ENCODE results near the gene TMEM223. TPM values are rescaled to one million over a fixed set of nuclear protein-coding genes. Genes with fewer than 3 reads are reported as not detected.
A peak's percentile ranks its signal among the peaks of the same experiment; 100 is the strongest.

TMEM223 gene
- total and polyA plus RNA-seq, 9 of the 15 experiments (the other 6 are each of a cell fraction or from before 2014, with no cell fraction given) = 5.9 to 34.5 (median 19.6) TPM

- TF ChIP-seq ZBTB2 (IDR thresholded peaks at IDR 0.05) = peak; percentile 89
- TF ChIP-seq ZNF583 (CRISPR knock-in tag; IDR thresholded peaks at IDR 0.05) = no peak
- TF ChIP-seq ATF3 (IDR thresholded peaks at IDR 0.05) = no peak
- TF ChIP-seq ATF3 (CRISPR knock-in tag; conservative IDR thresholded peaks at IDR 0.05) = peak; percentile 71; the same call in 1 of the 2 replicates
- TF ChIP-seq USF2 (CRISPR knock-in tag; IDR thresholded peaks at IDR 0.05) = no peak
- TF ChIP-seq ETV1 (tag; conservative IDR thresholded peaks at IDR 0.05; ENCODE audit: low read depth) = no peak
- TF ChIP-seq DACH1 (IDR thresholded peaks at IDR 0.05; ENCODE audit: partially characterized antibody) = no peak
- TF ChIP-seq ZNF175 (CRISPR knock-in tag; IDR thresholded peaks at IDR 0.05; ENCODE audit: low read depth) = no peak
- TF ChIP-seq ZNF639 (CRISPR knock-in tag; conservative IDR thresholded peaks at IDR 0.05 in 1 of 2, IDR thresholded peaks at IDR 0.05 in 1 of 2) = no peak
- TF ChIP-seq ZNF217 (CRISPR knock-in tag; IDR thresholded peaks at IDR 0.05) = no peak
- TF ChIP-seq MAX (CRISPR knock-in tag; IDR thresholded peaks at IDR 0.05) = peak; percentile 73
- TF ChIP-seq HNRNPL (IDR thresholded peaks at IDR 0.05; ENCODE audit: low read depth, low read length) = peak; percentile 79; the same call in 1 of the 2 replicates
- TF ChIP-seq YY1 (IDR thresholded peaks at IDR 0.05; ENCODE audit: borderline replicate concordance in 1 of 3, control insufficient read depth in 1 of 3, extremely low read depth in 1 of 3, insufficient read depth in 3 of 3, insufficient read length in 1 of 3, insufficient replicate concordance in 2 of 3, low read depth in 1 of 3, low read length in 2 of 3) = peak; percentile 67 to 89 (median 83)
- TF ChIP-seq BRD4 (IDR thresholded peaks at IDR 0.05) = no peak
- no peak for TF ChIP-seq BCLAF1 (IDR thresholded peaks at IDR 0.05; ENCODE audit: borderline replicate concordance in 1 of 2, control insufficient read depth in 1 of 2, low read depth in 2 of 2, low read length in 1 of 2)
- TF ChIP-seq ZNF134 (CRISPR knock-in tag; conservative IDR thresholded peaks at IDR 0.05) = no peak
These were observed 13.5 kb upstream of the TMEM223 start, which contains the start of gene NXF1 (continued) for GRCh38 chr11:62805076-62805892.

All from K562 (cell line).